Neural progenitor cell (in vitro differentiated cells): ENCODE measurements around the gene ME2. TPM values are rescaled to one million over a fixed set of nuclear protein-coding genes. Genes with fewer than 3 reads are reported as not detected.

Experiments
- DNase-seq: peaks from one replicate; pipeline ENCODE4 v3.0.0-alpha.2; 2016; ENCODE audit warnings: low spot score
- H2AFZ ChIP-seq: fragments of 200-600 bp; sonication (generic); replicated peaks from 2 replicates; pipeline ENCODE4 v1.6.1; 2016; ENCODE audit warnings: antibody characterized with exemption
- H3F3A ChIP-seq: fragments of 200-600 bp; sonication (generic); 2 replicates; pipeline ENCODE4 v1.6.1; 2016; ENCODE audit warnings: antibody characterized with exemption, low read depth
- H3K27ac ChIP-seq: fragments of 200-600 bp; sonication (generic); 2 replicates; pipeline ENCODE4 v1.5.1; 2016; ENCODE audit warnings: mild to moderate bottlenecking
- H3K27me3 ChIP-seq: fragments of 200-600 bp; sonication (generic); 2 replicates; pipeline ENCODE4 v1.6.1; 2016; ENCODE audit warnings: mild to moderate bottlenecking, moderate library complexity
- H3K36me3 ChIP-seq: fragments of 200-600 bp; sonication (generic); 2 replicates; pipeline ENCODE4 v1.5.1; 2016
- H3K4me1 ChIP-seq: fragments of 200-600 bp; sonication (generic); 2 replicates; pipeline ENCODE4 v1.6.1; 2016; ENCODE audit warnings: mixed run types
- H3K4me2 ChIP-seq: fragments of 200-600 bp; sonication (generic); 2 replicates; pipeline ENCODE4 v1.6.1; 2016
- H3K4me3 ChIP-seq: fragments of 200-600 bp; sonication (generic); 2 replicates; pipeline ENCODE4 v1.5.1; 2016
- H3K79me2 ChIP-seq: fragments of 200-600 bp; sonication (generic); 2 replicates; pipeline ENCODE4 v1.6.1; 2016; ENCODE audit warnings: low read depth
- H3K9ac ChIP-seq: fragments of 200-600 bp; sonication (generic); 2 replicates; pipeline ENCODE4 v1.6.1; 2016
- H3K9me3 ChIP-seq: fragments of 200-600 bp; sonication (generic); 2 replicates; pipeline ENCODE4 v1.5.1; 2016; ENCODE audit warnings: low read depth
- H4K20me1 ChIP-seq: fragments of 200-600 bp; sonication (generic); 2 replicates; pipeline ENCODE4 v1.6.1; 2016; ENCODE audit warnings: low read depth
- H3K27ac Mint-ChIP-seq: 3 replicates; pipeline ENCODE4 v1.8.0; 2021; ENCODE audit warnings: mixed read lengths
- H3K27me3 Mint-ChIP-seq: 2 replicates; pipeline ENCODE4 v1.8.0; 2022; ENCODE audit warnings: low read depth, mild to moderate bottlenecking, inconsistent platforms, moderate library complexity, mixed read lengths; ENCODE audit not compliant: insufficient read depth
- H3K36me3 Mint-ChIP-seq: 3 replicates; pipeline ENCODE4 v1.8.0; 2021; ENCODE audit warnings: mixed read lengths
- H3K4me1 Mint-ChIP-seq: 3 replicates; pipeline ENCODE4 v1.8.0; 2021; ENCODE audit warnings: mixed read lengths
- H3K4me3 Mint-ChIP-seq: 3 replicates; pipeline ENCODE4 v1.8.0; 2021; ENCODE audit warnings: mild to moderate bottlenecking, moderate library complexity, mixed read lengths
- H3K9me3 Mint-ChIP-seq: 3 replicates; pipeline ENCODE4 v1.8.0; 2020; ENCODE audit warnings: mixed read lengths
- CTCF ChIP-seq: fragments of 200-600 bp; sonication (generic); IDR thresholded peaks from 2 replicates; pipeline ENCODE4 v1.5.1; 2017; ENCODE audit warnings: antibody characterized with exemption, mild to moderate bottlenecking
- EZH2 ChIP-seq: fragments of 200-600 bp; sonication (generic); IDR thresholded peaks from 2 replicates; pipeline ENCODE4 v1.6.1; 2017; ENCODE audit warnings: antibody characterized with exemption, mild to moderate bottlenecking, moderate library complexity
- EZH2phosphoT487 ChIP-seq: fragments of 200-600 bp; sonication (generic); IDR thresholded peaks from 2 replicates; pipeline ENCODE4 v1.6.1; 2017; ENCODE audit warnings: antibody characterized with exemption
- total RNA-seq: library from RNA; depleted of rRNA; stranded (reverse); fragments of >200 nt; gene quantifications from 2 replicates; pipeline ENCODE4 v1.2.3, GENCODE V29; 2015; ENCODE audit warnings: low replicate concordance

The ME2 gene
- total RNA-seq, 1 donor from 2014 or later, result 129 TPM

DNA sequence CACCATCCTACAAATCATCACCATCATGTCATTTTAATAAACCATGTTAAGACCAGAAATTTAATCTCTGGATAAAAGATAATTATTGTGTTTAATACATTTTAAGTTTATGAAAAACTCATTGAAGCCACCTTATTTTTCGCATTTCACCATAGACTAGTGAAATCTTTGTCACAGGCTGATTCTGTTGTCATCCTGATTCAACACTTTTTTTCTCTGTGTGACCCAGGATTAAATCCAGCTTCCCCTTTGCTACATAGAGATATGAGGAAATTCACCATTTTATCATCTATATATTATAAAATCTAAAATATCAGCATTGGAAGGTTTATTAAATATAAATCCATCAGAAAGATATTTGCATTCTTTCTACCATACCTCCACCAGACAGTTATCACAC lies 29.9 kb upstream of the ME2 start:
- no peak overlapping the region for H2AFZ ChIP-seq
- no peaks in the 10 kb centered on the region for H3K79me2 ChIP-seq
- Mint-ChIP-seq H3K9me3 (no peaks in the 10 kb centered on the region), H3K4me3 (no peak overlapping the region), H3K36me3 (no peaks in the 10 kb centered on the region), H3K27me3 (no peaks in the 10 kb centered on the region), H3K27ac (no peak overlapping the region), H3K4me1 (peaks cover 4% of the 10 kb centered on the region)
- no peaks in the 10 kb centered on the region for H3K9me3 ChIP-seq
- no peaks in the 10 kb centered on the region for H3K27me3 ChIP-seq
- no peak overlapping the region for H3K4me3 ChIP-seq
- DNase-seq, result no peak
- no peaks in the 10 kb centered on the region for H3F3A ChIP-seq
- TF ChIP-seq EZH2phosphoT487 (no peak), CTCF (no peak), EZH2 (no peak)
- H3K4me1 ChIP-seq, result no peaks in the 10 kb centered on the region
- no peak overlapping the region for H3K4me2 ChIP-seq
- no peaks in the 10 kb centered on the region for H3K36me3 ChIP-seq
- no peaks in the 10 kb centered on the region for H4K20me1 ChIP-seq
- H3K9ac ChIP-seq, result no peak overlapping the region
- no peak overlapping the region for H3K27ac ChIP-seq

DNA sequence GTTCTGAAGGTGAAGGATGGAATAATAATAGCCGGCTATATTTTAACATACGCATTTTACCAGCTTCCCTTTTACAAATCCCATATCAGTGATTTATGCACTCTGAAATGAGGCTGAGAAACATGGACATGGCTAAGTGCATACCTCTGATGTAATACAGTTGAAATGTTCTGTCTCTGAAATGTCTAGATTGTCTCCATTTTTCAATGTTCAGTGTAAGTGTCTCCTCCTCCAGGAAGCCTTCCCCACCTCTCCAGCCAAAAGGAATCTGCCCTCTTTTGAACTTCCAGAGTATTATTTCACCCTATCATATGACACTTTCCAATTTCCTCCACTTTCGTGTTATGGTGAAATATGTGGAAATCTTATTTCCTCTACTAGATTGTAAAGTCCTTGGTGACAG lies 29.5 kb upstream of the ME2 start:
- Histone ChIP-seq H2AFZ (no peak overlapping the region), H3K36me3 (no peaks in the 10 kb centered on the region), H3F3A (no peaks in the 10 kb centered on the region), H3K79me2 (no peaks in the 10 kb centered on the region), H3K4me2 (no peak overlapping the region), H3K27me3 (no peaks in the 10 kb centered on the region), H3K27ac (no peak overlapping the region), H3K4me1 (no peaks in the 10 kb centered on the region), H3K9ac (no peak overlapping the region), H3K9me3 (no peaks in the 10 kb centered on the region), H3K4me3 (no peak overlapping the region), H4K20me1 (no peaks in the 10 kb centered on the region)
- Mint-ChIP-seq H3K27ac (no peak overlapping the region), H3K9me3 (no peaks in the 10 kb centered on the region), H3K4me1 (peaks cover 8% of the 10 kb centered on the region), H3K4me3 (no peak overlapping the region), H3K27me3 (no peaks in the 10 kb centered on the region), H3K36me3 (no peaks in the 10 kb centered on the region)
- DNase-seq, result no peak
- TF ChIP-seq EZH2phosphoT487 (no peak), CTCF (no peak), EZH2 (no peak)

GRCh38 chr18:50850307-50851065 lies 28.4 kb upstream of the ME2 start:
- TF ChIP-seq EZH2 (no peak), CTCF (no peak), EZH2phosphoT487 (no peak)
- Histone ChIP-seq H3K4me1 (no peaks in the 10 kb centered on the region), H3K27ac (no peak overlapping the region), H3K4me3 (no peak overlapping the region), H3K9me3 (no peaks in the 10 kb centered on the region), H2AFZ (no peak overlapping the region), H3K9ac (no peak overlapping the region), H3K4me2 (no peak overlapping the region), H3F3A (no peaks in the 10 kb centered on the region), H3K79me2 (no peaks in the 10 kb centered on the region), H3K36me3 (no peaks in the 10 kb centered on the region), H3K27me3 (no peaks in the 10 kb centered on the region), H4K20me1 (no peaks in the 10 kb centered on the region)
- DNase-seq, result no peak
- Mint-ChIP-seq H3K36me3 (no peaks in the 10 kb centered on the region), H3K4me1 (peaks cover 10% of the 10 kb centered on the region), H3K9me3 (no peaks in the 10 kb centered on the region), H3K27ac (no peak overlapping the region), H3K4me3 (no peak overlapping the region), H3K27me3 (no peaks in the 10 kb centered on the region)
